Trophoblast cell (in vitro differentiated cells and primary cell): Measurements from ENCODE around the gene FOXK2.
"Not testable (repeated sequence)": the region's sequence is repeated elsewhere in the genome, so short reads cannot be mapped to it uniquely, and the experiment has no call there.

Source experiments
- DNase-seq, 2 donors: peaks; one replicate each; pipeline ENCODE4 v3.0.0-alpha.2; 2016
- H2AFZ ChIP-seq: 2 replicates; pipeline ENCODE4 v1.6.1; 2013; ENCODE audit warnings: low read length, moderate library complexity, mild to moderate bottlenecking; ENCODE audit not compliant: insufficient read depth, poor library complexity
- H2AK5ac ChIP-seq: 2 replicates; pipeline ENCODE4 v1.6.1; 2013; ENCODE audit warnings: mild to moderate bottlenecking, low read length
- H2BK120ac ChIP-seq: 2 replicates; pipeline ENCODE4 v1.6.1; 2013; ENCODE audit warnings: low read length, mild to moderate bottlenecking, moderate library complexity; ENCODE audit not compliant: insufficient read depth, poor library complexity
- H2BK12ac ChIP-seq: 2 replicates; pipeline ENCODE4 v1.6.1; 2013; ENCODE audit warnings: mild to moderate bottlenecking, low read length, moderate library complexity
- H2BK5ac ChIP-seq: 2 replicates; pipeline ENCODE4 v1.6.1; 2013; ENCODE audit warnings: low read length, low read depth, moderate library complexity, mild to moderate bottlenecking; ENCODE audit not compliant: poor library complexity
- H3K14ac ChIP-seq: 2 replicates; pipeline ENCODE4 v1.6.1; 2013; ENCODE audit warnings: mild to moderate bottlenecking, low read length
- H3K18ac ChIP-seq: 2 replicates; pipeline ENCODE4 v1.6.1; 2013; ENCODE audit warnings: mild to moderate bottlenecking, low read length
- H3K23ac ChIP-seq: 2 replicates; pipeline ENCODE4 v1.6.1; 2013; ENCODE audit warnings: low read length
- H3K27ac ChIP-seq: 2 replicates; pipeline ENCODE4 v1.5.1; 2013; ENCODE audit warnings: low read depth, mild to moderate bottlenecking, inconsistent platforms, low read length, moderate library complexity
- H3K27me3 ChIP-seq: 2 replicates; pipeline ENCODE4 v1.6.1; 2013; ENCODE audit warnings: inconsistent platforms, mild to moderate bottlenecking, low read length, moderate library complexity; ENCODE audit not compliant: insufficient read depth
- H3K36me3 ChIP-seq, 2 experiments: 1 replicate in 1 of 2; 2 replicates in 1 of 2; pipeline ENCODE4 v1.6.1; 2013; ENCODE audit warnings: low read length in 2 of 2, mild to moderate bottlenecking in 2 of 2, moderate library complexity in 1 of 2; ENCODE audit not compliant: insufficient read depth in 2 of 2, control insufficient read depth in 1 of 2
- H3K4ac ChIP-seq: 2 replicates; pipeline ENCODE4 v1.6.1; 2013; ENCODE audit warnings: low read depth, mild to moderate bottlenecking, low read length, moderate library complexity
- H3K4me1 ChIP-seq, 2 experiments: 1 replicate in 1 of 2; 2 replicates in 1 of 2; pipeline ENCODE4 v1.6.1; 2013; ENCODE audit warnings: low read length in 2 of 2, mild to moderate bottlenecking in 2 of 2, moderate library complexity in 1 of 2; ENCODE audit not compliant: insufficient read depth in 2 of 2, control insufficient read depth in 1 of 2
- H3K4me2 ChIP-seq: 2 replicates; pipeline ENCODE4 v1.6.1; 2013; ENCODE audit warnings: inconsistent platforms, mild to moderate bottlenecking, low read length, moderate library complexity
- H3K4me3 ChIP-seq: 2 replicates; pipeline ENCODE4 v1.5.1; 2013; ENCODE audit warnings: mild to moderate bottlenecking, low read depth, low read length, inconsistent platforms
- H3K79me1 ChIP-seq: one replicate; pipeline ENCODE4 v1.6.1; 2013; ENCODE audit warnings: low read length
- H3K79me2 ChIP-seq: 2 replicates; pipeline ENCODE4 v1.6.1; 2013; ENCODE audit warnings: low read length, mild to moderate bottlenecking; ENCODE audit not compliant: control insufficient read depth, insufficient read depth, poor library complexity
- H3K9ac ChIP-seq: 2 replicates; pipeline ENCODE4 v1.6.1; 2013; ENCODE audit warnings: mild to moderate bottlenecking, low read length
- H3K9me3 ChIP-seq: 2 replicates; pipeline ENCODE4 v1.6.1; 2013; ENCODE audit warnings: low read depth, mild to moderate bottlenecking, control low read depth, inconsistent platforms, low read length; ENCODE audit not compliant: insufficient read depth
- H4K12ac ChIP-seq: 2 replicates; pipeline ENCODE4 v1.6.1; 2013; ENCODE audit warnings: low read depth, mild to moderate bottlenecking, low read length, moderate library complexity
- H4K8ac ChIP-seq: 2 replicates; pipeline ENCODE4 v1.6.1; 2013; ENCODE audit warnings: low read depth, mild to moderate bottlenecking, low read length, moderate library complexity
- H4K91ac ChIP-seq: one replicate; pipeline ENCODE4 v1.6.1; 2013; ENCODE audit warnings: low read depth, mild to moderate bottlenecking, low read length, moderate library complexity
- WGBS: extraction: QIAGEN DNeasy Blood & Tissue Kit; methylation state at CpG from one replicate; pipeline ENCODE4 v1.1.7; 2013; ENCODE audit warnings: missing lambda C conversion rate; ENCODE audit not compliant: insufficient read length, insufficient coverage; ENCODE audit errors: extremely low coverage; 5-methylcytosine and 5-hydroxymethylcytosine counted together

Gene FOXK2

DNA sequence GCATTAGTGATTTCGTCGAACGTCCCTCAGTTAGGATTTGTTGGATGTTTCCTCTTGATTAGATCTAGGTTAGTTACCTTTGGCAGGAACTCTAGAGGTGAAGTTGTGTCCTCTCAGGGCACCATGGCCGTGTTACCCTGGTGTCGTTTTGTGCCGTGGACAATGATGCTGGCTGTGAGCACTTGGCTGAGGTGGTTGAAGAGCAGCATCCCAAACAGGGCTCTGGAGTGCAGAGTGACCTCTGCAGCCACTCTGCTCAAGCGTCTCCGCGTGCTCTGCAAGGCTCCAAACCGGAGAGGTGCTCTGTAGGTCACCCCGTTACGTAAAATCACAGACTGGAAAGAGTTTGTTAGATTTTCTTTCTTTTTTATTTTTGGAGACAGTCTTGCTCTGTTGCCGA, 33.0 kb downstream of the FOXK2 start:
- no peak overlapping the region for H2AK5ac ChIP-seq
- peaks cover 4% of the 10 kb centered on the region for H3K9me3 ChIP-seq
- H3K14ac ChIP-seq: no peak overlapping the region

DNA sequence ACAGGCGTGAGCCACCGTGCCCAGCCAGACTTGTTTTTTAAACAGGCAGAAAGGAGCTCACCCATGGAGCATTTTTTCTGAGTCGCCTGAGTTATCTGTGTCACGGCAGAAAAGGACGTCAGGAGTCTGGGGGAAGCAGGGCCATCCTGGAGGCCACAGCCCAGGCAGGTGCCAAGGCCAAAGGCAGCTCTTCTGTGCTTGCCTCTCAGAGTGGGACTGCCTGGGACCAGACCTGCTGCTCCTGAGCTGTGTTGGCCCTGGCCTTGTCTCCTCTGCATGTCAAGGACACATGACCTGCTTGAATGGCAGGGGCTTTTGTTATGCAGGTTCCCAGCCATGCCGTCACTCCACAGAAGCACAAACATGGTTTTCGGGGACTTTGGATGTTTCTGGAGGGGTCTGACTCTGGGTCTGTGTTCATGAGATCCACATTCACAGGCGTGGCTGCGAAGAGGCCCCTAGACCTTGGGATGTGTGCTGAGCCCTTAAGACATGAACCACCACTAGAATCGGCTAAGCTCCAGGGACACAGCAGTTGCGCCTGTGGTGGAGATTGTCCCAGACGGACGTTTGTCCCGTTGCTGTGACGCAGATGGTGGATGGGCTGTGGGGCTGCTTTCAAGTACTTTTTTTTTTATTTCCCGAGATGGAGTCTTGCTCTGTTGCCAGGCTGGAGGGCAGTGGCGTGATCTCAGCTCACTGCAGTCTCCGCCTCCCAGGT, 33.8 kb downstream of the FOXK2 start:
- Histone ChIP-seq H3K79me1 (no peaks in the 10 kb centered on the region), H3K23ac (no peak overlapping the region), H2AFZ (no peak overlapping the region), H2BK120ac (no peak overlapping the region), H3K14ac (no peak overlapping the region), H4K91ac (no peak overlapping the region), H3K9me3 (peaks cover 2% of the 10 kb centered on the region), H2AK5ac (no peak overlapping the region), H3K18ac (no peak overlapping the region), H4K8ac (no peak overlapping the region), H3K4me3 (no peak overlapping the region), H3K4ac (peak overlapping the region; percentile 5), H3K4me1 (peaks cover 3 to 5% of the 10 kb centered on the region in 2 experiments), H4K12ac (no peak overlapping the region), H2BK12ac (no peak overlapping the region), H3K9ac (no peak overlapping the region), H3K36me3 (peaks cover 3 to 8% of the 10 kb centered on the region in 2 experiments), H2BK5ac (no peak overlapping the region), H3K27me3 (no peaks in the 10 kb centered on the region), H3K27ac (no peak overlapping the region), H3K79me2 (peaks cover 21% of the 10 kb centered on the region), H3K4me2 (no peak overlapping the region)
- no CpG with 5 or more reads among the region's 18 CpGs for WGBS
- no peak for DNase-seq

More for the DNA sequence above, 33.0 kb downstream of the FOXK2 start:
- no peak overlapping the region for H4K12ac ChIP-seq
- H3K79me1 ChIP-seq: no peaks in the 10 kb centered on the region
- H3K9ac ChIP-seq: no peak overlapping the region
- H3K4me2 ChIP-seq: no peak overlapping the region
- H3K4ac ChIP-seq: peak overlapping the region; percentile 38
- peaks cover 0 to 4% of the 10 kb centered on the region in 2 experiments for H3K36me3 ChIP-seq
- peak in 1 of 2 donors; percentile 34 for DNase-seq
- H2BK120ac ChIP-seq: no peak overlapping the region
- no peak overlapping the region for H3K27ac ChIP-seq
- no peak overlapping the region for H4K8ac ChIP-seq
- no CpG with 5 or more reads among the region's 13 CpGs for WGBS
- H2AFZ ChIP-seq: no peak overlapping the region
- no peak overlapping the region for H2BK12ac ChIP-seq
- peaks cover 2 to 3% of the 10 kb centered on the region in 2 experiments for H3K4me1 ChIP-seq
- no peak overlapping the region for H3K23ac ChIP-seq
- H2BK5ac ChIP-seq: no peak overlapping the region
- H3K79me2 ChIP-seq: peaks cover 23% of the 10 kb centered on the region
- no peak overlapping the region for H4K91ac ChIP-seq
- no peaks in the 10 kb centered on the region for H3K27me3 ChIP-seq
- H3K18ac ChIP-seq: no peak overlapping the region
- H3K4me3 ChIP-seq: no peak overlapping the region

DNA sequence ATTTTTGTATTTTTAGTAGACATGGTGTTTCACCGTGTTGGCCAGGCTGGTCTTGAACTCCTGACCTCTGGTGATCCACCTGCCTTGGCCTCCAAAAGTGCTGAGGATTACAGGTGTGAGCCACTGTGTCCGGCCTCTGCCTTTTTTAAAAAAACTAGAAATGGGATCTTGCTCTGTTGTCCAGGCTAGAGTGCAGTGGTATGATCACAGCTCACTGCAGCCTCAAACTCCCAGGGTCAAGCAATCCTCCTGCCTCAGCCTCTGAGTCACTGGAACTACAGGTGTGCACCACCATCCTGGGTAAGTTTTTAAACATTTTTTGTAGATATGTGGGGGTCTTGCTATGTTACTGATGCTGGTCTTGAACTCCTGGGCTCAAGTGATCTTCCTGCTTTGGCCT, 38.0 kb downstream of the FOXK2 start:
- H3K9ac ChIP-seq, H2BK5ac ChIP-seq, H4K12ac ChIP-seq, H3K79me1 ChIP-seq, DNase-seq, H3K4me1 ChIP-seq, H3K9me3 ChIP-seq, H4K8ac ChIP-seq, H3K18ac ChIP-seq, H2BK120ac ChIP-seq, H3K4me2 ChIP-seq, H3K27me3 ChIP-seq, H2AK5ac ChIP-seq, H3K4me3 ChIP-seq, H3K14ac ChIP-seq, H2BK12ac ChIP-seq, H3K23ac ChIP-seq, H3K27ac ChIP-seq, H2AFZ ChIP-seq, H4K91ac ChIP-seq, H3K36me3 ChIP-seq: not testable (repeated sequence)
- Histone ChIP-seq H3K4ac (peak overlapping the region; percentile 83), H3K79me2 (peaks cover 30% of the 10 kb centered on the region)
- no CpG with 5 or more reads among the region's 2 CpGs for WGBS

DNA sequence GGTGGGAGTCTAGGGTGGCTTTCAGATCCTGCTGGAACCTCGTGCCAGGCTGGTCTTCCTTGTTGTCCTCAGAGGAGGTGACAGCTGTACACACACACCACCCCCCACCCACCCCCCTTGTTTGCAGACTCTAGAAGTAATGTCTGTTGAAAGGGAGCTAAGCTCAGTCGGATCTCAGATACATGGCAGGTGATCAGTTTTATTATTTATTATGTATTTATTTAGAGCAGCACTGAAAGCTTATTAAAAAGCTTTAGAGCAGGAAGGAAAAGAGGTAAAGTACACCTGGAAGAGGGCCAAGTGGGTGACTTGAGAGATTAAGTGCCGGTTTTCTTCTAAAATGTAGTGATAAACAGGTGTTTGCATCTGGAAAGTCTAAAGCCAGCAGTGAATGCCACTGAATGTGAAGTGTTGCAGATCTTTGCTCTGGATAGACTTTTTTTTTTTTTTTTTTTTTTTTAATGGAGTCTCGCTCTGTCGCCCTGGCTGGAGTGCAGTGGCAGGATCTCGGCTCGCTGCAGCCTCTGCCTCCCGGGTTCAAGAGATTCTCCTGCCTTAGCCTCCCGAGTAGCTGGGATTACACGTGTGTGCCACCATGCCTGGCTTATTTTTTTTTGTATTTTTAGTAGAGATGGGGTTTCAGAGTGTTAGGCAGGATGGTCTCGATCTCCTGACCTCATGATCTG, 40.2 kb downstream of the FOXK2 start:
- Histone ChIP-seq H4K12ac (no peak overlapping the region), H3K18ac (no peak overlapping the region)
- WGBS: no CpG with 5 or more reads among the region's 11 CpGs

More for the DNA sequence above, 40.2 kb downstream of the FOXK2 start:
- Histone ChIP-seq H3K4me1 (peaks cover 0 to 7% of the 10 kb centered on the region in 2 experiments), H3K79me2 (peaks cover 33% of the 10 kb centered on the region), H3K9me3 (peaks cover 3% of the 10 kb centered on the region), H2AK5ac (no peak overlapping the region), H4K8ac (no peak overlapping the region), H3K27me3 (no peaks in the 10 kb centered on the region), H3K9ac (no peak overlapping the region), H2BK12ac (no peak overlapping the region), H2AFZ (no peak overlapping the region), H3K4me3 (no peak overlapping the region), H3K36me3 (peaks cover 8 to 10% of the 10 kb centered on the region in 2 experiments), H2BK120ac (no peak overlapping the region), H3K4me2 (no peak overlapping the region), H3K27ac (no peak overlapping the region), H3K4ac (peak overlapping the region; percentile 77), H3K79me1 (no peaks in the 10 kb centered on the region), H3K23ac (no peak overlapping the region), H3K14ac (no peak overlapping the region), H4K91ac (no peak overlapping the region), H2BK5ac (no peak overlapping the region)
- DNase-seq: no peak
